Epidermal melanocyte (primary cell): ENCODE data around the gene SMARCD1.

Experiments
- DNase-seq: peaks from one replicate; pipeline ENCODE4 v3.0.0; 2011; ENCODE audit warnings: low spot score; ENCODE audit not compliant: insufficient read length

The SMARCD1 gene

DNA sequence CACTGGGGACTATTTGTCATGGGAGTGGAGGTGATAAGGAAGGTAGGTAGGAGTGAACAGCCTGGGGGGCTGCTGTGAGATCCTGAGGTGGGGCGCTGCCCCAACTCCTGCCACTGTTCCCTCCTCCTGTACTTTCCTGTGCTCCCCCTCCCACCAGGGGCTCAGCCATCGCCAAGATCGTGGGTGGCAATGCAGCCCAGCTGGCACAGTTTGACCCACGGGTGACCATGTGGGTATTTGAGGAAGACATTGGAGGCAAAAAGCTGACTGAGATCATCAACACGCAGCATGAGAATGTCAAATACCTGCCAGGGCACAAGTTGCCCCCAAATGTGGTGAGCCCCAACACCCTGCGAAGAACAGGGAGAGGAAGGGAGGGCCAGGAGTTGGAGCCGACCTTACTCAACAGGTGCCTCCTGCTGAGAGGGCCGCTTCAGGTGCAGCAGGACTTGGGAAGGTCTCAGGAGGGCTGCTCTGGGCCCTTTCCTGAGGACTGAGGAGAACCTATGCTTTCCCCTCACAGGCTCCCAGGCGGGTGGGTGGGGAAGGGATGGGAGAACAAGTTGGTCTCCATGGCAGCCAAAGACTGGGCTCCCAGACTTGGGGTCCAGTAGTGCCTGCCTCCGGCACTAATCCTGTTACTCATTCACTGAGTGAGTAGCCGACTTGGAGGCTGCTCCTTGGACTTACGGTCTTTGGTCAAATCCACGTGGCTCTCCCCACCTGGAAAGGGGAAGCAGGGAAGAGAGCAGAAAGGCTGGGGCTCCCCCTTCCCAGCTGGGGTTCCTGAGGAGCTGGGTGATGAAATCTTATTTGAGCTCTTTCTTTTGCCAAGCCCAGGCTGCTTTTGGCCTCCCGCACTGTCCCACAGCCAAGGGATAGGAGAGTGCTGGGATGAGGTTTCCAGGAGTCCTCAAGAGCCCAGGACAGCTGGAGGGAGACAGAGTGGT lies 19.6 kb downstream of the SMARCD1 start:
- no peak for DNase-seq

DNA sequence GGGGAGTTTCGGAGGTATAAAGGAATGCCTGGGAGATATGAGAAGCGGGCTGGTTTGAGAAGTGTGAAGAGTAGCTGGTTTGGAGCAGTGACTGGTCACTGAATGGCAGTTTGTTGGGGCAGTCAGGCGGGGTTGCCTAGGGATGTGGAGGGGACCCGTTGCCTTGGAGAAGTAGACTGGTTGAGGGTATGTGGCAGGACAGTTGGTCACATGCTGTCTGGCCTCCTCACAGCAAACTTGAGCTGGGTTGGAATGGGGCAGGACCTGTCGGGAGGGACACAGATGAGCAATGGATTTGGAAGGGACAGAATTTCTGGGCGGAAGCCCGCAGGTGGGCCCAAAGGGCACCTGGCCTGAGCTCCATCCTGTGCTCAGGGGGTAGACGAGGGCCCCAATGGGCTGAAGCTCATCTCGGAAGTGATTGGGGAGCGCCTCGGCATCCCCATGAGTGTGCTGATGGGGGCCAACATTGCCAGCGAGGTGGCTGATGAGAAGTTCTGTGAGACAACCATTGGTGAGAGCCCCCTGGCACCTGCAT lies 20.8 kb downstream of the SMARCD1 start:
- DNase-seq: no peak

DNA sequence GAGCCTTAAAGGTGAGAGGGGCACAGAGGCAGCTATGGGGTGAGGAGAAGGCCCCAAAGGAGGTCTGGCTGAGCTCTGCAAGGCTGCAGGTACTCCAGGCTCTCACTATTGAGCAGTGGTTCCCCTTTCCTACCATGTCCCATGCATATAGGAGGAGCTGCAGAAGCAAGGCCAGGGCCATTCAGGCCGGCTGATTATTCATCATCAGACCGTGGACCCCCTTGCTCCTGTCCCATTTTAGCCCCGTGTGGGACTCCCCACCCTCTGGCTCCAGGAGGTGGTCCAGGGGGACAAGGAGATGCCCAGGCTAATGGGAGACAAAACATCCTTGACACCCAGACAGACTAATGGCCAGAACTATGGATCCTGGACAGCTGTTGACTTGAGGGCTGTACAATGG lies 21.8 kb downstream of the SMARCD1 start:
- no peak for DNase-seq

DNA sequence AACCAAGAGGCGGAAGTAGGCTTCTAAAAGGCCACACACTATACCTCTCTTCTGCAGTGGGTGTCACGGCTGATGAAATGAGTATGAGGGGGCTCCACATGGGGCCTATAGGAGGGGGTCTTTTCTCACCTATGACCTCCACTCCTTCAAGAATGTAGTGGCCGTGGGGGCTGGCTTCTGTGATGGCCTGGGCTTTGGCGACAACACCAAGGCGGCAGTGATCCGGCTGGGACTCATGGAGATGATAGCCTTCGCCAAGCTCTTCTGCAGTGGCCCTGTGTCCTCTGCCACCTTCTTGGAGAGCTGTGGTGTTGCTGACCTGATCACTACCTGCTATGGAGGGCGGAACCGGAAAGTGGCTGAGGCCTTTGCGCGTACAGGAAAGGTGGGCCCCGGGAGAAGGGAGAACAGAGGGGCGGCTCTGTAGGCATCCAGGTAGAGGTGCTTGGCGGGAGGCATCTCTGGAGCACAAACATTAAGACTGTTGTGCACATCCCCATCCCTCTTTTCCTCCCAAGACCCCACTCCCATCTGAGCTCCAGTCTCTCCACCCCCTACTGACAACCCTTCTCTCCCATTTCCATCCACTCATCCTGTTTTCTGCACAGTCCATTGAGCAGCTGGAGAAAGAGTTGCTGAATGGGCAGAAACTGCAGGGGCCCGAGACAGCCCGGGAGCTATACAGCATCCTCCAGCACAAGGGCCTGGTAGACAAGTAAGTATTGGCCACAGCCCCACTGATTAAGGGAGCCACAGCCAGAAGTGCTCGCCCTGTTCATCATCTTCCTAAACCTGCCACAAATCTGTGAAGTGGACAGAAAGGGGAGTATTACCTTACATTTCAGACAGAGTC lies 22.5 kb downstream of the SMARCD1 start:
- DNase-seq: no peak

DNA sequence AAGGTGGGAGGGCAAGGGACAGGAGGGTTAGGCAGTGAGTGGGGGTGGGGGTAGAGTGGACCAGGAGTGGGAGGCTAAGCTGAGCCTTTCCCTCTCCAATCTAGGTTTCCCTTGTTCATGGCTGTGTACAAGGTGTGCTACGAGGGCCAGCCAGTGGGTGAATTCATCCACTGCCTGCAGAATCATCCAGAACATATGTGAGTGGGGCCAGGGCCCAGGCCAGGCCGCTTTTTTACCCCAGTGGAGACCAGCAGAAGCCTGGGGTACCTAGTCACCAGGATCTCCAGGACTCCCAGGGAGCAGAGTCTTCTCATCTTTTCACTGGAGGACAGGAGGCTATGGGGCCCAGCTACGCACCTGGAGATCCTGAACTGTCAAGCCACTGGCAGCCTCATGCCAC lies 24.2 kb downstream of the SMARCD1 start:
- DNase-seq: no peak

DNA sequence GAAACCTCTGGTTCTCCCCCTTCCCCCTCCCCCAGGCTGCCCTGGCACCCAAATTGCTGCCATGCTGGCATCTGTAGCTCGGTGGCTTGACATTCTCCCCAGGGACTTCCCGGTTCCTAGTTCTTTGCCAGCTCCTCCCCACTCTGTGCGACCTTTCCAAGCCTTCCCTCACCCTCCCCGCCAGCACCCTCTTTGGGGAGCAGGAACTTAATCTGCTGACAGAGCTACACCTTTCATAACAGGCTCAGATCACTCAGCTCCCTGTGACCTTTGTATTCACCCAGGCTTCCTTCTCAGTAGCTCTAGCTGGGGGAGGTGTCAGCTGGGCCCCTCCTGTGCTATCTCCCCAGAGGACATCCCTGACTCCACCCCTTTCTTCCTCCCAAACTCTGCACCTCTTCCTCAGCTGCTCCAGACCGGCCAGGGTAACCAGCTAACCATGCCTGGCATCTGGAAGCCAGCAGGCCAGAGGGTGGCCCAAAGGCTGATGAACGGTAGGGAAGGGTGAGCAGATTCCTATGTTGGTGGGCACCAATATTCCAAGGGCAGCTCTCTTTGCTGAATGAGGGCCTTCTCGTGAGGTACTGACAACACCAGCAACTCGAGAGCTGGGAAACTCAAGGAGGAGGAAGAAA lies 25.1 kb downstream of the SMARCD1 start:
- no peak for DNase-seq

DNA sequence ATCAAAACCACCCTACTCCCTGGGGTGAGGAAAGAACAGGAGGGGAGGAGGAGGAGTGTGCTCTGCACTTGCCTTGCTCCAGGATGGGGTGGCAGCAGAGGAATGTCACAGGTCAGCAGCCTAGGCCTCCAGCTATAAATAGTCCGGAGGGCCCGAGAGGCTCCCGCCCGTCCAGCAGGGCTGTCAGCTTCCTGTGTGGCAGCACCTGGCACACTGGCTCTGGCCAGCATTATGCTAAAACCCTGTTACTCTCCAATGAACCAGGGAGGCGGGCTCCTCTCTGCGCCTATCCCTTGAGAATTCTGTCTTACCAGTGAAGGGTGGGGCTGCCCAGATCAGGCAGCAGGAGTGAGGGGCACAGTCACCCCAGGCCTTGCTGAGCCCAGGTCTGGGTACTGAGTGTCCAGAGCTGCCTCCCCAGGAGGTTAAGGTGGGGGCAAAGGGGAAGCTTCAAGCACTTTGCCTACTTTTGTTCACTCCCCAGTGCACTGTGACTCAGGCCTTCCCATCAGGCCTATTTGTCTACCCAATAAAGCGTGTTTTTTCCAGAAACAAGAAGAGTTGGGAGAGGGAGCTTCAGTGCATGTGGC lies 25.7 kb downstream of the SMARCD1 start:
- DNase-seq: no peak

DNA sequence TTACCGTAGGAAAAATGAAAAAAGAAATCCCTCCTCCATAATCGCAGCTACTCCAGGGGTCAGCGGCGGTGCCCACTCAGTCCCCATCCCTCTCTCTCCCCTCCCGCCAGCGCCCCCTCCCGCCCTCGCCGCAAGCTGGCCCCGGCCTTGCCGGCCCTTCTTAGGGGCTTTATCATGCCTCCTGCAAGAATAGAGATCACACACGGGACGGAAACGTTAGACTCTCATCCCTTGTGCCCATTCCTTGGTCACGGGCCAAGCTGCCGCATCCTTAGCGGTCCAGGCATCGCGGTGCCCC lies 26.2 kb downstream of the SMARCD1 start:
- DNase-seq: no peak

DNA sequence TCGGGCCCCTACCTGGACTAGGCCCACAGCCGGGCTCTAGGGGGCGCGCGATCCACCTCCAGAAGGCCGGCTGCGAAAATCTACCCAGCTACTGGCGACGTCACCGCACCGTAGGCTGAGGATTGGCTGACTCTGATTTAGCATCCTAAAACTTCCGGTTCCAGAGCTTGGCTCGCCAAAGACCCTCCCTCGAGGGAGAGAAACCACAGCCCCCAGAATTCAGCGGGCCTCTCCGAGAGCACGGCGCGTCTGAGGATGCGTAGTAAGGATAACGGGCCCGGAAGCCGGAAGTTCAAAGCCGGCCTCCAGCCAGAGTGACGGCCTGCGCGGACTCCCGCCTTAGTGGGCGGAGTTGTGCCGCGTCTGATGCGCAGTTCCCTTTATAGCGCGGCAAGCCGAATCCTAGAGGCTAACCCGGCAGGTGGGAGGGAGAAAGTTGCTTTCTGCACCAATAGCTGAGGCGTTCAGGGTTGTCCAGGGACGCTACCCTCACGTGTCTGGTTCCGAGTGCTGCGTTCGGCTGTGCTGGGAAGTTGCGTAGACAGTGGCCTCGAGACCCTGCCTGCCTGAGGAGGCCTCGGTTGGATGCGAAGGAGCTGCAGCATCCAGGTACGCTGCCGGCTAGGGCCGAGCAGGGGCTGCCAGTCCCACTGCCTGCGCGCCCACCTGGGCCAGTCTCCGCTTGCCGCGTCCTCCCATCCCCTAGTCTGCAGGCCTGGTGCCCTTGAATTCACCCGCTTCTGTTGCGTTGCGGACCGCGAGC lies 26.7 kb downstream of the SMARCD1 start, which contains the start of gene COX14:
Gene COX14 (plus strand): TSS at position 544 of the 763 bp plus-strand sequence. CDS start 7,808 bp downstream, outside the sequence.
- DNase-seq: peak; percentile 96

DNA sequence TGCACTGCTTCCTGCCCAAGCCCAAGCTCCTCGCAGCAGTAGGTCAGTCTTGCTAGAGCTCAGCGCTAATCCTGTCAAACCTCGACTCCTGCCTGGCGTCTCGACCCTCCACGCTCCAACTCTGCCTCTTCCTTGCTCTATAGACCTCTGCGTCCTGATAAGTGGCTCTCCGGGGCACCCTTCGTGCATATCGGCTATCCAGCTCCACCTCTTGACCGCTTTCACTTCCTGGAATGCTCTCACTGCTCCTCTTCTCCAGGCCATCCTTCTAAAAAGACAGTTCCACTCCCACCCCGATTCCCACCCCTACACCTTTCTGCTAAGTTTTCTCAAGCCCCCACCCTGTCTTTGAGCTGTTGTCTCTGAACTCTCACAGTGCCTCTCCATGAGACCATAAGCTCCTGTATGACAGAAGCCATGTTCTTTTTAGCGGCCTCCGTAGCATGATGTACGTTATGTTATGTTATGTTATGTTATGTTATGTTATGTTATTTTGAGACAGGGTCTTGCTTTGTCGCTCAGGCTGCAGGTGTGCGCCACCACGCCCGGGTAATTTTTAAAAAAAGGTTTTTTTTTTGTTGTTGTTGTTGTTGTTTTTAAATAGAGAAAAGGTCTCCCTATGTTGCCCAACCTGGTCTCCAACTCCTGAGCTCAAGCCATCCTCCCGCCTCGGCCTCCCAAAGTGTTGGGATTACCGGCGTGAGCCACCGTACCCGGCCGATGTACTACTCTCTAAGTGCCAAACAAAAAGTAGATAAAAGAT lies 27.5 kb downstream of the SMARCD1 start:
- no peak for DNase-seq

DNA sequence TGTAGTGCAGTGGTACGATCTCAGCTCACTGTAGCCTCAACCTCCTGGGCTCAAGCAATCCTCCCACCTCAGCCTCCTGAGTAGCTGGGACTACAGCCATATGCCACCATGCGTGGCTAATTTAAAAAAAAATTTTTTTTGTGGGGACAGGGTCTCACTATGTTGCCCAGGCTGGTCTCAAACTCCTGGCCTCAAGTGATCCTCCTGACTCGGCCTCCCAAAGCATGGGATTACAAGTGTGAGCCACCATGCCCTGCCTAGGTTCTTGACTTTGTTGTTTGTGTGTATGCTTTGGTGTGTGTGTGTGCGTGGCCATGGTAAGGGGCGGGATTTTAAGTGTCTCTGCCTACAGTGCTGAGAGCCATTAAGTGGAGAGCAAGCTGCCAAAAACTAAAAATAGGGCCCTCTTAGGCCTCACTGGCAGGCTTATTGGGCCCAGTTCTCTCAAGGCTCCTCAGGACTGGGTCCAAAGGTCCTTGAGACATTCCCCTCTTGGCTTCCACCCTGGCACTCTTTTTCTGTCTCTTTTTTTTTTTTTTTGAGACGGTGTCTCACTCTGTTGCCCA lies 32.0 kb downstream of the SMARCD1 start:
- DNase-seq: no peak

DNA sequence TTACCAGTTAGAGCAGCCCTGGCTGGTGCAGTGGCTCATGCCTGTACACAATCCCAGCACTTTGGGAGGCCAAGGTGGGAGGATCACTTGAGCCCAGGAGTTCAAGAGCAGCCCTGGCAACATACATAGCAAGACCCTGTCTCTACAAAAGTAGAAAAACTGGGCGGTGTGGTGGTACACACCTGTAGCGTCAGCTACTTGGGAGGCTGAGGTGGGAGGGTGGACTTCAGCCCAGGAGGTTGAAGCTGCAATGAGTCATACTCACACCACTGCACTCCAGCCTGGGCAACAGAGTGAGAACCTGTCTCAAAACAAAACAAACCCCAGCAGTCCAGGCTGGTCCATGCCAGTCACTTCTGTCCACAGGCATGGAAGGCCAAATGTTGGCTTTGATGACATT lies 34.2 kb downstream of the SMARCD1 start:
- no peak for DNase-seq

DNA sequence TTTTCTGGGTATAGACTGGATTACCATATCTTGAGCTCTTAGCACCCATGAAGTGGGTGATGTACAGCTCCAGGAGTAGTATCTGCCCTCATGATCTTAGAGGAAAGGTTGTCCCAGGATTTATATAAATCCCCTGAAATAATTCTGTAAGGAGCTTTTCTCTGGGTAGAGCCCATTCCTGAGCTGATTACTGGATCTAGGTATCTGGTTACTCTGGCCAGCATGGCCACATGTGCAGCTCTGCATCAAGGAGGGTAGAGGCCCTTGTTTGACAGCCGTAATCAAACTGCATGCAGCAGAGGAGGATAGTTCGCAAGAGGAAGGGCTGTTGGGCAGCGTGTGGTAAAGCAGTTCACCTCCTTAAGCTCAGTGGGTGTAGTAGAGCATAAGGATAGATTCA lies 35.4 kb downstream of the SMARCD1 start:
- DNase-seq: no peak

DNA sequence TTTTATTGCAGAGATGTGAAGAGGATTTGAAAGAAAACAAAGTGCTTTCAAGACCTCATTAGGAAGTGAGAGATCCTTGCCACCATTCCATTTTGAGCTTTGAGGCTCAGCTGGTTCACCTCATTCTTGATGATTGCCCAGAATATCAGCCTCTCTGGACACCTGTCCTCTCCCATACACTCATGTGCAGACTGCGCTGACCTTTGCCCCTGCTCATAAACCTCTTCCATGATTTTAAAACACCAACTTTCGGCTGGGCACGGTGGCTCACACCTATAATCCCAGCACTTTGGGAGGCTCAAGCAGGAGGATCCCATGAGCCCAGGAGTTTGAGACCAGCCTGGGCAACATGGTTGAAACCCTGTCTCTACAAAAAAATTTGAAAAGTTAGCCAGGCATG lies 35.8 kb downstream of the SMARCD1 start:
- no peak for DNase-seq

DNA sequence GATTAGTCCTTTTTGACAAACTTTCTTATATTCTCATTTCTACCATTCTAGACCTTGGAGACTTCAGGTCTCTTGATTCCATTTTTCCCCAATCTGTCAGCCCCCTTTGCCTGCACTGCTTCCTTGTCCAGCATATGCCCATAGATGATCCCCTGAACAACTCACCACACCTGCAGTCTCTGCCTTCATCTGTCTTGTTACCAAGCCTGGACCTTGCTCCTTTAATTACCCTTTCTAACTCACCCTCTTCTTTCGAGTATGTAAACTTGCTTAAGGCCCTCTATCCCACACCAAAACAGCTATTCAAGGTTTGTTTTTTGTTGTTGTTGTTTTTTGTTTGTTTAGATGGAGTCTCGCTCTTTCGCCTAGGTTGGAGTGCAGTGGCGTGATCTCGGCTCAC lies 36.5 kb downstream of the SMARCD1 start:
- no peak for DNase-seq

DNA sequence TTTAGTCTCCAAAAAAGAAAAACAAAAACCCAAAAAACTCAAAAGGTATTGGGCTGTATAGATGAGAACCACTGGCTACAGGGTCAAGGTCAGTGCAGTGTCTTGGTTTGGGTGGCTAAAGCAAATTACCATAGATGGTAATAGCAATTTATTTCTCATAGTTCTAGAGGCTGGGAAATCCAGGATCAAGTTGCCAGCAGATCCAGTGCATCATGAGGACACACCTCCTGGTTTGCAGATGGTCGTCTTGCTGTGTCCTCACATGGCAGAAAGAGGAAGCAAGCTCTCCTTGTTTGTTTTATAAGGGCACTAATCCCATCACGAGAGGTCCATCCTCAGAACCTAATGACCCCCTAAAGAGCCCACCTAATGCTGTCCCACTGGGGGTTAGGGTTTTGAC lies 38.1 kb downstream of the SMARCD1 start:
- no peak for DNase-seq

DNA sequence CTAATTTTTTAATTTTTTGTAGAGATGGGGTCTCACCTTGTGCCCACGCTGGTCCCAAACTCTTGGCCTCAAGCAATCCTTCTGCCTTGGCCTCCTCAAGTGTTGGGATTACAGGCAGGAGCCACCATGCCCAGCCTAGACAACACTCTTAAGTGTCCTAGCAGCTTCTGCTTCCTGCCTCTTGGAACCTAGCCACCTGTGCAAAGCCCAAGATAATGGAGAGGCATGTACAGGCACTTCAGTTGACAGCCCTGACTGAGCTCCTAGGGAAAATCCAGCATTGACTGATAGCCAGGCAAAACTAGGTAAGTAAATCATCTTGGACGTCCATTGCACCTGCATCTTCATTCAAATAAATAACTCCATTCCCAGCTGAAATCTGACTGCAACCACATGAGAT lies 42.4 kb downstream of the SMARCD1 start:
- DNase-seq: no peak

DNA sequence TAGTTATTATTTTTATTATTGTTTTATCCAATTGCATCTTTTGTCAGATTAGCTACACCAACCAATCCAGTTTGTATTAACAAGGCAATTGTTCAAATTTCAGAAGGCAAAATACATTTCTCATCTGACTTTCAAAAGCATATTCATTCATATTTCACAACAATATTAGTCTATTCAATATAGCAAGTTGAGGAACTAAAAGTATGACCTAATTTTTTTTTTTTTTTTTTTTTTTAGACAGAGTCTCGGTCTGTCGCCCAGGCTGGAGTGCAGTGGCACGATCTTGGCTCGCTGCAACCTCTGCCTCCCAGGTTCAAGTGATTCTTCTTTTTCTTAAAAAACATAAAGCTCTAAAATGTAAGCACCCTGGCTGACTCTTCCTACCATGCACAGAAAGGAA lies 44.1 kb downstream of the SMARCD1 start:
- DNase-seq: no peak

DNA sequence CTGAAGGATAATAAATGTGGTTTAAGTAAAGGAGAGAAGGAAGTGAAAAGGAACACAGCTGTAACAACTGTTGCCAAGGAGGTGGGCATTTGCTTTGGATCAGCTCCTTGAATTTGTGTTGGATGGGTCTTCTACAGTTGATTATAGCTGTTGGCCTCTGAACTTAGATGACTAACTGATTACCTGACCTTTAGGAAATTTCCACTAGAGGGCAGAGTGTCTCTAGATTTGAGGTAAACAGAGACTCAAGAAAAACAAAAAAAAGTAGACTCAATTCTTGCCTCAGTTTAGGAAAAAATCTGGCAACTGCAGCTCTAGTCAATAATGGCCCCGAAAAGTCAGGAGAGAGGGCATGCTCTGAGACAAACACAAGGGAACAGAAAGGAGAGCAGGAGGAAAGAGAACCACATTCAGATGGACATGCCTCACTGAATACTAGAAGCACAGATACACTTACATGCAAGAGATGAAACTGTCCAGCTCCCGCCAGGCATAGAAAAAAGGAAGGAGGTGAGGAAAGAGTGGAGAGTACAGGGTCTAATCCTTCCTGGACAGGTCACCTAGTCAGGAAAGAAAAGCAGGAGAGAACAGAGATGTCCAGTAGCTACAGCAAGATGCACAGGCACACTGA lies 47.5 kb downstream of the SMARCD1 start:
- DNase-seq: peak; percentile 33
